Ovary (tissue), 9 donors: ENCODE measurements around the gene PHPT1. TPM values are rescaled to one million over a fixed set of nuclear protein-coding genes. Genes with fewer than 3 reads are reported as not detected.
"Not testable (repeated sequence)": the region's sequence is repeated elsewhere in the genome, so short reads cannot be mapped to it uniquely, and the experiment has no call there.

ENCODE experiments used
- DNase-seq, 5 donors: peaks; one replicate each; pipeline ENCODE4 v3.0.0-alpha.2; 2019 to 2020
- H3K27ac ChIP-seq, 2 donors: fragments of 200-600 bp; one replicate each; pipeline versions ENCODE4 v1.5.1 to v1.8.0; 2019 to 2022
- H3K27me3 ChIP-seq: fragments of 200-600 bp; one replicate; pipeline ENCODE4 v1.8.0; 2022
- H3K36me3 ChIP-seq: fragments of 200-600 bp; sonication (generic); one replicate; pipeline ENCODE4 v1.5.1; 2019
- H3K4me1 ChIP-seq: one replicate; pipeline ENCODE4 v1.8.1; 2013; ENCODE audit warnings: mild to moderate bottlenecking, moderate library complexity; ENCODE audit not compliant: insufficient read depth
- H3K4me3 ChIP-seq: fragments of 200-600 bp; sonication (generic); one replicate; pipeline ENCODE4 v1.5.1; 2017
- H3K9me3 ChIP-seq, 2 donors: fragments of 200-600 bp in 1 of 2; sonication (generic) in 1 of 2; one replicate each; pipeline versions ENCODE4 v1.5.1 to v1.8.1; 2013 to 2019; ENCODE audit warnings: mild to moderate bottlenecking in 1 of 2, moderate library complexity in 1 of 2
- CTCF ChIP-seq, 3 donors: fragments of 450-650 bp in 2 of 3; fragments of 200-600 bp in 1 of 3; IDR thresholded peaks; one replicate each; pipeline versions ENCODE4 v1.5.1 to v1.8.0; 2016 to 2022; ENCODE audit warnings: antibody characterized with exemption in 3 of 3, mild to moderate bottlenecking in 1 of 3
- EP300 ChIP-seq: sonication (generic); formaldehyde crosslinking; IDR thresholded peaks from one replicate; pipeline ENCODE4 v1.6.1; 2017; ENCODE audit warnings: antibody characterized with exemption
- POLR2A ChIP-seq: fragments of 450-650 bp; IDR thresholded peaks from one replicate; pipeline ENCODE4 v1.6.1; 2017; ENCODE audit warnings: antibody characterized with exemption, mild to moderate bottlenecking, moderate library complexity
- WGBS, 3 donors: extraction: QIAGEN DNeasy Blood & Tissue Kit in 1 of 3; methylation state at CpG; one replicate each; pipeline versions ENCODE4 v1.1.5 to v1.1.7; 2013 to 2017; 5-methylcytosine and 5-hydroxymethylcytosine counted together
- intact Hi-C, 4 donors: fragments of 100-400 bp; cut with DNase I; formaldehyde crosslinking; loops; one replicate each; pipeline versions ENCODE4 v1.11.0 to v1.15.1; 2022 to 2023
- polyA plus RNA-seq, 2 donors: library from polyadenylated mRNA; stranded (reverse); fragments of 200-250 nt in 1 of 2; fragments of 350-450 nt in 1 of 2; fragmentation: Illumina TruSeq in 1 of 2; extraction: RNeasy Lipid Tissue Mini Kit (QIAGEN cat#74804) in 1 of 2; gene quantifications; one replicate each; pipeline ENCODE4 v1.2.3, GENCODE V29; 2013 to 2014
- total RNA-seq, 7 donors: library from RNA; depleted of rRNA in 2 of 7; stranded (reverse); fragments of >200 nt in 2 of 7; fragmentation: NEBNext Ultra II Directional in 3 of 7; extraction: Animal tissue kit (Norgen Biotek cat#: 25700) in 3 of 7; gene quantifications; one replicate each; pipeline versions ENCODE4 v1.1.0 to v1.2.4, GENCODE V29; 2016 to 2023
- donor health status: DM: no; HTN: no; CAD: no; lungs with moderate emphysema.
- donor health status: DM: no; HTN: no; CAD: no.
- donor health status: Bipolar disorder and iron deficiency.
- donor health status: DM: yes; HTN: yes; CAD: no.
- donor health status: DM: no; HTN: no; CAD: no.
- donor health status: DM: yes; HTN: yes; CAD: no.

PHPT1 gene
- total and polyA plus RNA-seq, 9 donors = 18.1 to 132 (median 76.8) TPM

- DNase-seq = no peak
- peak overlapping the region in 1 of 2 donors; percentile 61 for H3K27ac ChIP-seq
- H3K27me3 ChIP-seq = no peaks in the 10 kb centered on the region
- H3K36me3 ChIP-seq = no peaks in the 10 kb centered on the region
- intact Hi-C loops = no loop called here
- WGBS, 3 donors = 56 to 63% (median 60%) methylated on average over 11 of the region's 11 CpGs
- no peaks in the 10 kb centered on the region for H3K9me3 ChIP-seq
- peak overlapping the region; percentile 99 for H3K4me3 ChIP-seq
- H3K4me1 ChIP-seq = peaks cover 8% of the 10 kb centered on the region
- TF ChIP-seq POLR2A (no peak), EP300 (no peak), CTCF (IDR thresholded peaks at IDR 0.05) (no peak)
These were observed 16.0 kb downstream of the PHPT1 start for GRCh38 chr9:136865041-136865767.

- intact Hi-C loops = loop anchor here in 1 of 4 donors (2.0 kb wide), 1 partner anchor 63 kb away; no protein-coding TSS in a partner anchor
- peaks cover 8% of the 10 kb centered on the region for H3K4me1 ChIP-seq
- H3K4me3 ChIP-seq = peak overlapping the region; percentile 99
- peak in 4 of 5 donors; percentile 44 to 68 (median 56) for DNase-seq
- no peaks in the 10 kb centered on the region for H3K27me3 ChIP-seq
- 0 to 3% (median 3%) methylated on average over 8 to 20 of the region's 20 CpGs for WGBS, 3 donors
- no peaks in the 10 kb centered on the region for H3K36me3 ChIP-seq
- no peaks in the 10 kb centered on the region for H3K9me3 ChIP-seq
- TF ChIP-seq CTCF (IDR thresholded peaks at IDR 0.05) (no peak), POLR2A (no peak), EP300 (no peak)
- H3K27ac ChIP-seq = peak overlapping the region; percentile 61 to 65
These were observed 16.5 kb downstream of the PHPT1 start for GRCh38 chr9:136865768-136866103.

- intact Hi-C loops = loop anchor here in 1 of 4 donors (2.0 kb wide), 1 partner anchor 62 kb away; no protein-coding TSS in a partner anchor
- H3K27me3 ChIP-seq, H3K4me1 ChIP-seq, H3K9me3 ChIP-seq, H3K36me3 ChIP-seq: not testable (repeated sequence)
- Histone ChIP-seq H3K4me3 (peak overlapping the region; percentile 99), H3K27ac (peak overlapping the region in 1 of 2 donors; percentile 65)
- peak in 1 of 5 donors; percentile 34 for DNase-seq
- 75 to 82% (median 80%) methylated on average over 29 of the region's 29 CpGs for WGBS, 3 donors
These were observed 17.8 kb downstream of the PHPT1 start for GRCh38 chr9:136866898-136867421.

GRCh38 chr9:136867480-136867879 lies 18.3 kb downstream of the PHPT1 start:
- no peaks in the 10 kb centered on the region for H3K27me3 ChIP-seq
- intact Hi-C loops = loop anchor here in 1 of 4 donors (2.0 kb wide), 1 partner anchor 61 kb away; no protein-coding TSS in a partner anchor
- no peaks in the 10 kb centered on the region for H3K9me3 ChIP-seq
- TF ChIP-seq POLR2A = no peak
- TF ChIP-seq EP300 = no peak
- no peak for TF ChIP-seq CTCF (IDR thresholded peaks at IDR 0.05)
- peaks cover 8% of the 10 kb centered on the region for H3K4me1 ChIP-seq
- WGBS, 3 donors = 96 to 98% (median 96%) methylated on average over 18 of the region's 18 CpGs
- H3K4me3 ChIP-seq = no peak overlapping the region
- H3K27ac ChIP-seq = no peak overlapping the region
- DNase-seq = no peak
- no peaks in the 10 kb centered on the region for H3K36me3 ChIP-seq

GRCh38 chr9:136867917-136868316 lies 18.7 kb downstream of the PHPT1 start:
- H3K4me1 ChIP-seq = peaks cover 8% of the 10 kb centered on the region
- no peaks in the 10 kb centered on the region for H3K36me3 ChIP-seq
- H3K27ac ChIP-seq = no peak overlapping the region
- no peak overlapping the region for H3K4me3 ChIP-seq
- no peaks in the 10 kb centered on the region for H3K27me3 ChIP-seq
- TF ChIP-seq EP300 = no peak
- intact Hi-C loops = loop anchor here in 1 of 4 donors (2.0 kb wide), 1 partner anchor 61 kb away; no protein-coding TSS in a partner anchor
- no peaks in the 10 kb centered on the region for H3K9me3 ChIP-seq
- no peak for DNase-seq
- WGBS, 3 donors = 96 to 98% (median 97%) methylated on average over 18 of the region's 18 CpGs
